Measurements from ENCODE around the gene RIT2. TPM values are rescaled to one million over a fixed set of nuclear protein-coding genes. Genes with fewer than 3 reads are reported as not detected.

RIT2 gene
- total RNA-seq, 1 donor from 2014 or later = not detected

DNA sequence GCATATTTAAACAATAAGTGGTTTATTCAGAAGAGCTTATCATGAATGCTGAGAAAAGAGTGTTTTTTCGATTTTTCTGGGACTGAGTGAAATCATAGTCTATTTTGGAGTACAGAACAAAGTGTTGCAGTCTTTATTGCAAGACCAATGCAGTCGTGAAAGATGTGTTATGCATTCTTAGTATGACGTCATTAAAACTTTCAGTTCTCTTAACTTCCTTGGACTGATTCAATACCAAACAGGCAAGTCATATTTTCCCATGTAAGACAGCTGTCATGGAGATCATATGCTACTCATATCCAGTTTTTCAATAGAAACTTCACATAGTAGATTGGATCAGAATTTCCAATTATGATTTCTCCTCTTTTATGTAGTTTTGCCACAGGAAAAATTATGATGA is 92.6 kb downstream of the RIT2 start:
- Histone ChIP-seq H3K27ac (ENCODE audit: low read depth, low read length) (no peak overlapping the region), H3K27me3 (ENCODE audit: control insufficient read depth in 3 of 3, insufficient read depth in 3 of 3, low read length in 3 of 3) (no peaks in the 10 kb centered on the region), H3K4me1 (ENCODE audit: control insufficient read depth in 3 of 3, insufficient read depth in 3 of 3, low read length in 3 of 3) (no peaks in the 10 kb centered on the region), H3K9me3 (ENCODE audit: control insufficient read depth in 3 of 3, low read length in 3 of 3) (no peaks in the 10 kb centered on the region), H3K36me3 (ENCODE audit: control insufficient read depth in 3 of 3, insufficient read depth in 3 of 3, low read length in 3 of 3) (no peaks in the 10 kb centered on the region), H3K9ac (ENCODE audit: low read depth in 1 of 3, low read length in 3 of 3) (no peak overlapping the region), H3K4me3 (ENCODE audit: low read length in 3 of 3) (no peak overlapping the region)

DNA sequence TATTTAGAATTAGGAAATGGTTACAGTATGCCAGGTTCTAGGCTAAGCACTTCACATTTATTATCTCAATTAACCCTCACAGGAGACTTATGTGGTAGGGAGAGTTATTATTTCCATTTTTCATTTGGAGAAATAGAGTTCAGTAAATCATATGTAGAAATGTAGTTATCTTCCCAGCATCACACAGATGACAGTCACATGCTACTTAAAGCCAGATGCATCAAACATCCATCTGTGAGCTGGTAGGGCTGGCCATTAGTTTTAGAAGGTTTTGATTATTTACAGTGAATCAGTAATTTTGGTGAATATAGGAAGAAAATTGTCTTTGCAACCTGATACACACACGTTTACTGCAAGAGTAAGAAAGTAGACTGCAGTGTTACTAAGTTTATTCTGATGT is 97.9 kb downstream of the RIT2 start:
- Histone ChIP-seq H3K4me1 (ENCODE audit: control insufficient read depth in 3 of 3, insufficient read depth in 3 of 3, low read length in 3 of 3) (no peaks in the 10 kb centered on the region), H3K27ac (ENCODE audit: low read depth, low read length) (no peak overlapping the region), H3K27me3 (ENCODE audit: control insufficient read depth in 3 of 3, insufficient read depth in 3 of 3, low read length in 3 of 3) (no peaks in the 10 kb centered on the region), H3K36me3 (ENCODE audit: control insufficient read depth in 3 of 3, insufficient read depth in 3 of 3, low read length in 3 of 3) (no peaks in the 10 kb centered on the region), H3K9me3 (ENCODE audit: control insufficient read depth in 3 of 3, low read length in 3 of 3) (no peaks in the 10 kb centered on the region), H3K9ac (ENCODE audit: low read depth in 1 of 3, low read length in 3 of 3) (no peak overlapping the region), H3K4me3 (ENCODE audit: low read length in 3 of 3) (no peak overlapping the region)

DNA sequence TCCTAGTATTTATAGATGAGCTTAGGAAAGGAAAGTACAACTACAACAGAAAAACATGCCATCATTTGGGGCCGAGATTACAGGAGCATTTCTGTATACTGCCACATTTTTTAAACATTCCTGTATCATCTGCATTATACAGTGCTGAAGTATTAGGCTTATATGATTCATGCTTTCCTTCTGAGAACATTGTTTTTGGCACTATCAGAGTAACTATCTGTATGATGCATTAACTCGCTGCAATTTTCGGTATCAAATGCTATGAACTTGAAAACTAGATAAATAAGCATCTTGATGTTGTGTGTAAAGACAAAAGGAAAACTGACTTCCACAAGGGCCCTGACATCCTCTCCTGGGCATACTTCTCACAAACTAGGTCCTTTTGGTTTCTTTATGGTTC is 102.0 kb downstream of the RIT2 start:
- no peaks in the 10 kb centered on the region for H3K27me3 ChIP-seq (ENCODE audit: control insufficient read depth in 3 of 3, insufficient read depth in 3 of 3, low read length in 3 of 3)
- H3K9me3 ChIP-seq (ENCODE audit: control insufficient read depth in 3 of 3, low read length in 3 of 3) = no peaks in the 10 kb centered on the region
- H3K36me3 ChIP-seq (ENCODE audit: control insufficient read depth in 3 of 3, insufficient read depth in 3 of 3, low read length in 3 of 3) = no peaks in the 10 kb centered on the region
- H3K4me3 ChIP-seq (ENCODE audit: low read length in 3 of 3) = no peak overlapping the region
- H3K27ac ChIP-seq (ENCODE audit: low read depth, low read length) = no peak overlapping the region
- H3K4me1 ChIP-seq (ENCODE audit: control insufficient read depth in 3 of 3, insufficient read depth in 3 of 3, low read length in 3 of 3) = no peaks in the 10 kb centered on the region
- no peak overlapping the region for H3K9ac ChIP-seq (ENCODE audit: low read depth in 1 of 3, low read length in 3 of 3)

DNA sequence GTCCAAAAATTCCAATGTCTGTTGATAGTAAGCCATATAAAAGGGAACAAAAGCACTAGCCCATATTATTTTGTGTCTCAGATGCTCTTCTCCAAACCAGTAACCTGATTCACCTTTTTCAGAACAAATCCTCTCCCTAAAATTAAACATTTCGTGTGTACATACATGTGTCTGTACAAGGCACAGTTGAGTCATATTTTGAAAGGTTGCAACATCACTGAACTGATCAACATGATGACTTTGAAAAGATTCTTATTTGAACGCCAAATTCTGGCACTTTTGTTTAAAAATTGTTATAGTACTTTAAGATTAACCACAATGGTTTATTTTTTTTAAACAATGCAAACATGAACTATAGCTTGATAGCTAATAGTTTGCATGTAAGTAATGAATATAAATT is 102.5 kb downstream of the RIT2 start:
- no peak overlapping the region for H3K9ac ChIP-seq (ENCODE audit: low read depth in 1 of 3, low read length in 3 of 3)

DNA sequence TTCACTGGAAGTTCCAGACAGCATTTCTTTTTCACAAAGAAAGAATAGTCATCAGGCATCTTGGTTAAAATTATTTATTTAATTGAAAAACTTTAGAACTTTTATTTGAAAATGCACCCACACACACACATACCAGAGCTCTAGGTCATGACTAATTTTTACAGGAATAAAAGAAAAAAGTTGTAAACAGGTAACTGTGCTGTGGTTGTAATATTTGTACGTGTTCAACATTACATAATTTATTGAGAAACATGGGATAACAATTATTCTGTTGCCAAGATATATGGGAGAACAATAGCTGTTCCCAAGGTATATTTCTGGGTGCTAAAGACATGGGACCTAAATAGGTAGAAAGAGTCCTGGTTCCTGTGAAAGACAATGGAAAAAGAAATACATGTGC is 104.9 kb downstream of the RIT2 start:
- Histone ChIP-seq H3K27me3 (ENCODE audit: control insufficient read depth in 3 of 3, insufficient read depth in 3 of 3, low read length in 3 of 3) (no peaks in the 10 kb centered on the region), H3K4me3 (ENCODE audit: low read length in 3 of 3) (no peak overlapping the region), H3K9ac (ENCODE audit: low read depth in 1 of 3, low read length in 3 of 3) (no peak overlapping the region), H3K4me1 (ENCODE audit: control insufficient read depth in 3 of 3, insufficient read depth in 3 of 3, low read length in 3 of 3) (no peaks in the 10 kb centered on the region), H3K36me3 (ENCODE audit: control insufficient read depth in 3 of 3, insufficient read depth in 3 of 3, low read length in 3 of 3) (no peaks in the 10 kb centered on the region), H3K27ac (ENCODE audit: low read depth, low read length) (no peak overlapping the region), H3K9me3 (ENCODE audit: control insufficient read depth in 3 of 3, low read length in 3 of 3) (no peaks in the 10 kb centered on the region)

More for the DNA sequence above, 102.5 kb downstream of the RIT2 start:
- H3K9me3 ChIP-seq (ENCODE audit: control insufficient read depth in 3 of 3, low read length in 3 of 3) = no peaks in the 10 kb centered on the region
- no peaks in the 10 kb centered on the region for H3K36me3 ChIP-seq (ENCODE audit: control insufficient read depth in 3 of 3, insufficient read depth in 3 of 3, low read length in 3 of 3)
- no peaks in the 10 kb centered on the region for H3K4me1 ChIP-seq (ENCODE audit: control insufficient read depth in 3 of 3, insufficient read depth in 3 of 3, low read length in 3 of 3)
- no peak overlapping the region for H3K27ac ChIP-seq (ENCODE audit: low read depth, low read length)
- H3K27me3 ChIP-seq (ENCODE audit: control insufficient read depth in 3 of 3, insufficient read depth in 3 of 3, low read length in 3 of 3) = no peaks in the 10 kb centered on the region
- no peak overlapping the region for H3K4me3 ChIP-seq (ENCODE audit: low read length in 3 of 3)

DNA sequence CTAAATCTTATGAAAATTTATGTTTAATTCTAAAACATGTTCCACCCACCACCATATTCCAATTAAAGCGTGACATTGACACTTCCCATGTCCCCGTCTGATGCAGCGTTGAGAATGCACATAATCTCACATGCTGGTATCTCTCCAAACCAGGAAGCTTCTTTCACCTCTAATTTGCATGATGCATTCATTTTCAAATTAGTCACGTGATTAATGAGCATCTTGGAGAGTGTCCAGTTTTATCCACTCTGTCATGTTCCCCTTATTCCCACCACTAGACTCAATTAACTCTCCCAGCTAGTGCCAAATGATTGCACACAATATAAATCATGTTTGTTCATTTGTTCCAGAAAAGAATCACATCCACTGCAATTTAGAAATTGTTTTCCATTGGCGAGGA is 105.8 kb downstream of the RIT2 start:
- Histone ChIP-seq H3K9ac (ENCODE audit: low read depth in 1 of 3, low read length in 3 of 3) (no peak overlapping the region), H3K27ac (ENCODE audit: low read depth, low read length) (no peak overlapping the region), H3K27me3 (ENCODE audit: control insufficient read depth in 3 of 3, insufficient read depth in 3 of 3, low read length in 3 of 3) (no peaks in the 10 kb centered on the region)

DNA sequence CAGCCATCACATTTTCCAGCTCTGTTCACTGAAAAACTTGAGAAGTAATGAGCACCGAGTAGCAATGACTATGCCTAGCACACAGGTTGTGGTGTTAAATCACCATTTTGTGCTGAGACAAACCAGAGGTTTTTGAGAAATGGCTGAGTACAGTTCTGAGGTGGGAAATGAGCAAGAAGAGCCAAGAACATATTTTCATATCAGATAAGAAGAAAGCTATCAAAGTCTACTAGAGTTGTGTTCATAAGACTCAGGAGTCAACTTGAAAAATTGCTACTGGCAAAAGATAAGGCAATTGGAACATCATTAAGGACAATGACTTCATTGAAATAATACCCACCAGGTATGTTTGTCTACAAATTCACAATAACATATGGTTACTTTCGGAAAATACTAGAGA is 108.1 kb downstream of the RIT2 start:
- H3K4me1 ChIP-seq (ENCODE audit: control insufficient read depth in 3 of 3, insufficient read depth in 3 of 3, low read length in 3 of 3) = no peaks in the 10 kb centered on the region
- H3K4me3 ChIP-seq (ENCODE audit: low read length in 3 of 3) = no peak overlapping the region
- H3K9ac ChIP-seq (ENCODE audit: low read depth in 1 of 3, low read length in 3 of 3) = no peak overlapping the region
- no peak overlapping the region for H3K27ac ChIP-seq (ENCODE audit: low read depth, low read length)
- H3K27me3 ChIP-seq (ENCODE audit: control insufficient read depth in 3 of 3, insufficient read depth in 3 of 3, low read length in 3 of 3) = no peaks in the 10 kb centered on the region
- no peaks in the 10 kb centered on the region for H3K9me3 ChIP-seq (ENCODE audit: control insufficient read depth in 3 of 3, low read length in 3 of 3)
- H3K36me3 ChIP-seq (ENCODE audit: control insufficient read depth in 3 of 3, insufficient read depth in 3 of 3, low read length in 3 of 3) = no peaks in the 10 kb centered on the region

More for the DNA sequence above, 105.8 kb downstream of the RIT2 start:
- H3K4me1 ChIP-seq (ENCODE audit: control insufficient read depth in 3 of 3, insufficient read depth in 3 of 3, low read length in 3 of 3) = no peaks in the 10 kb centered on the region
- H3K4me3 ChIP-seq (ENCODE audit: low read length in 3 of 3) = no peak overlapping the region
- no peaks in the 10 kb centered on the region for H3K9me3 ChIP-seq (ENCODE audit: control insufficient read depth in 3 of 3, low read length in 3 of 3)
- H3K36me3 ChIP-seq (ENCODE audit: control insufficient read depth in 3 of 3, insufficient read depth in 3 of 3, low read length in 3 of 3) = no peaks in the 10 kb centered on the region

DNA sequence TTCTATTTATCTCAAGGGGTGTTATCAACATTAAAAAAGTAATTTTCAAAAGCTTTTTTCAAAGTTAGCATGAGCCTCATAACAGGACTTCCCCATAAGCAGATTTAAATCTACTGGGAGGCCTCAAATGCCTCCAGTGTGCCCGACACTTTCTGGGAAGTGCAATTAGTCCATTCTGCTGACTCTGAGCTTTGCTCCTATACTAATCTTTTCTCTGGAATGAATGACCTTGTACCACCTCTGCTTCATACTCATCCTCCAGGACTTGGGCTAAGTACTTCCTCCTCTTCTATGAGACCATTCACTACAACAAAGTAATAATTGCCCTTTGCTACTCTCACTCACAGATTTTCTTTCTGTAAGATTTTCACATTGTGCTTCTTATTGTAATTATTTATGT is 111.1 kb downstream of the RIT2 start:
- Histone ChIP-seq H3K4me1 (ENCODE audit: control insufficient read depth in 3 of 3, insufficient read depth in 3 of 3, low read length in 3 of 3) (no peaks in the 10 kb centered on the region), H3K27me3 (ENCODE audit: control insufficient read depth in 3 of 3, insufficient read depth in 3 of 3, low read length in 3 of 3) (no peaks in the 10 kb centered on the region), H3K9ac (ENCODE audit: low read depth in 1 of 3, low read length in 3 of 3) (no peak overlapping the region), H3K4me3 (ENCODE audit: low read length in 3 of 3) (no peak overlapping the region), H3K9me3 (ENCODE audit: control insufficient read depth in 3 of 3, low read length in 3 of 3) (no peaks in the 10 kb centered on the region), H3K27ac (ENCODE audit: low read depth, low read length) (no peak overlapping the region), H3K36me3 (ENCODE audit: control insufficient read depth in 3 of 3, insufficient read depth in 3 of 3, low read length in 3 of 3) (no peaks in the 10 kb centered on the region)

DNA sequence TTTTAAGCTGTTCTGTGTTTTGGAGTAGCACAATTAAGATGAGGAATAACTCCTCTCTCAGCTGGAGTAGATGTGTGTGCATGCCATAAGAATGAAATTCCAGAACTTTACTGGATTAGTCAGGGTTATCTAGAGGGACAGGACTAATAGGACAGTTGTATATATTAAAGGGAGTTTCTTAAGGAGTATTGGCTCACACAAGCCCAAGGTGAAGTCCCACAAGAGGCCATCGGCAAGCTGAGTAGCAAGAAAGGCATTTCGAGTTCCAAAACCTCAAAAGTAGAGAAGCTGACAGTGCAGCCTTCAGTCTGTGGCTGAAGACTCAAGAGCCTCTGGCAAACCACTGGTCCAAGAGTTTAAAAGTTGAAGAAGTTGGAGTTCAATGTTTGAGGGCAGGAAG is 113.7 kb downstream of the RIT2 start:
- no peaks in the 10 kb centered on the region for H3K27me3 ChIP-seq (ENCODE audit: control insufficient read depth in 3 of 3, insufficient read depth in 3 of 3, low read length in 3 of 3)
- no peak overlapping the region for H3K27ac ChIP-seq (ENCODE audit: low read depth, low read length)
- no peaks in the 10 kb centered on the region for H3K36me3 ChIP-seq (ENCODE audit: control insufficient read depth in 3 of 3, insufficient read depth in 3 of 3, low read length in 3 of 3)
- no peaks in the 10 kb centered on the region for H3K9me3 ChIP-seq (ENCODE audit: control insufficient read depth in 3 of 3, low read length in 3 of 3)
- H3K4me1 ChIP-seq (ENCODE audit: control insufficient read depth in 3 of 3, insufficient read depth in 3 of 3, low read length in 3 of 3) = no peaks in the 10 kb centered on the region
- H3K9ac ChIP-seq (ENCODE audit: low read depth in 1 of 3, low read length in 3 of 3) = no peak overlapping the region
- no peak overlapping the region for H3K4me3 ChIP-seq (ENCODE audit: low read length in 3 of 3)

DNA sequence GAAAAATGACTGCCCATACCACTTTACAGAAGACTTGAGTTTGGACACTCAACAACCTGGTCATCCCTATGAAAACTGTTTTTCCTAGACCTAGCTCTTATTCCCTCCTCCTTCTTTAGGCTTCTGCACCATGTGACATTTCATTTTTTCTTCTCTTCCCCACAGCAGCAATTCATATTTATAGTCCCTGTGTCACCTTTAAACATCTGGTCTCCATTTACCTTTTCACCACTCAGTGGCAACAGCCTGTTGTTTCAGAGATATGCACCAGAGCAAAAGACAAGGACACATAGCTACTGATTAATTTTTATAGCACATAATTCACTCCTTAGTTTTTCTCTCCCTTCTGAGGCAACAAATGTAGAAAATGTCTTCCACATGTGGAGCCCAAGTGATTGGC is 118.7 kb downstream of the RIT2 start:
- H3K4me3 ChIP-seq (ENCODE audit: low read length in 3 of 3) = no peak overlapping the region
- no peak overlapping the region for H3K9ac ChIP-seq (ENCODE audit: low read depth in 1 of 3, low read length in 3 of 3)
- H3K27me3 ChIP-seq (ENCODE audit: control insufficient read depth in 3 of 3, insufficient read depth in 3 of 3, low read length in 3 of 3) = no peaks in the 10 kb centered on the region
- no peak overlapping the region for H3K27ac ChIP-seq (ENCODE audit: low read depth, low read length)
- no peaks in the 10 kb centered on the region for H3K9me3 ChIP-seq (ENCODE audit: control insufficient read depth in 3 of 3, low read length in 3 of 3)
- no peaks in the 10 kb centered on the region for H3K36me3 ChIP-seq (ENCODE audit: control insufficient read depth in 3 of 3, insufficient read depth in 3 of 3, low read length in 3 of 3)
- no peaks in the 10 kb centered on the region for H3K4me1 ChIP-seq (ENCODE audit: control insufficient read depth in 3 of 3, insufficient read depth in 3 of 3, low read length in 3 of 3)

DNA sequence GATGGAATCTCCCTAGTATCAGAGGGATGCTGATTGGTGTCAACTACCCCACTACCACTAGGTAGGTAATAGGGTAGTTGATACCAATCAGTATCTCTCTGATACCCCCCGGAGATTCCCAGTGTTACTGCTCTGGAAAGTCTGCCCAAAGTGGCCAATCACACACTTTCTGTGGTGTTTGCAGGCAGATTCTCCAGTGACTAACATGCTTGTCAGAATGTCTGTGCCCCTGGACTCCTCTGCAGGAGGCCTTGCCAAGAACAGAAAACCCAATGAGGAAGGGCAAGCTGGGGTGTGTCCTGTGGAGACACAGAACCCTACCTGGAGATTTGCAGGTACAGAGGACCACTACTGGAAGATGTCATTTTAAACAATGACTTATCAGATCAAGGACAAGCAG is 135.1 kb downstream of the RIT2 start:
- Histone ChIP-seq H3K27ac (ENCODE audit: low read depth, low read length) (no peak overlapping the region), H3K27me3 (ENCODE audit: control insufficient read depth in 3 of 3, insufficient read depth in 3 of 3, low read length in 3 of 3) (no peaks in the 10 kb centered on the region), H3K36me3 (ENCODE audit: control insufficient read depth in 3 of 3, insufficient read depth in 3 of 3, low read length in 3 of 3) (no peaks in the 10 kb centered on the region), H3K4me1 (ENCODE audit: control insufficient read depth in 3 of 3, insufficient read depth in 3 of 3, low read length in 3 of 3) (no peaks in the 10 kb centered on the region), H3K9ac (ENCODE audit: low read depth in 1 of 3, low read length in 3 of 3) (no peak overlapping the region), H3K4me3 (ENCODE audit: low read length in 3 of 3) (no peak overlapping the region), H3K9me3 (ENCODE audit: control insufficient read depth in 3 of 3, low read length in 3 of 3) (no peaks in the 10 kb centered on the region)

All from skeletal muscle tissue (tissue), 4 donors.